Dermis lymphatic vessel endothelial cell (primary cell): ENCODE measurements around the gene ZRANB2. TPM values are rescaled to one million over a fixed set of nuclear protein-coding genes. Genes with fewer than 3 reads are reported as not detected.

Experiments used
- total RNA-seq: library from RNA; depleted of rRNA; stranded (reverse); fragments of >200 nt; gene quantifications from 2 replicates; pipeline ENCODE4 v1.2.1, GENCODE V29; 2014

ZRANB2 gene
- total RNA-seq = 23.0 and 30.9 TPM in 2 replicates

GRCh38 chr1:71080739-71081696, at the start of gene ZRANB2:
Gene ZRANB2 (minus strand): TSS chr1:71081035. CDS start chr1:71080995, 40 bp downstream.

GRCh38 chr1:71047635-71048607, 32.9 kb downstream of the ZRANB2 start, which contains the start of gene PTGER3:
Gene PTGER3 (minus strand): TSS chr1:71047816. CDS start chr1:71047577, 239 bp downstream.

Other genes starting within 250 kb of the ZRANB2 start
- gene PTGER3, start 33.2 kb downstream of the ZRANB2 start, total RNA-seq = under 0.01 TPM in 2 replicates